Hematopoietic multipotent progenitor cell (in vitro differentiated cells): Measurements from ENCODE around the gene OR51M1. TPM values are rescaled to one million over a fixed set of nuclear protein-coding genes. Genes with fewer than 3 reads are reported as not detected.
"Not testable (repeated sequence)": the region's sequence is repeated elsewhere in the genome, so short reads cannot be mapped to it uniquely, and the experiment has no call there.

Source experiments
- DNase-seq, 3 donors: peaks; one replicate each; pipeline ENCODE4 v3.0.0-alpha.2; 2011 to 2015; ENCODE audit warnings: low read depth in 2 of 3, low spot score in 2 of 3
- total RNA-seq: library from RNA; depleted of rRNA; stranded (reverse); fragments of >200 nt; gene quantifications from one replicate; pipeline ENCODE4 v1.2.3, GENCODE V29; 2012

Gene OR51M1
- total RNA-seq = not detected

- DNase-seq = no peak
Measured at GRCh38 chr11:5383576-5383975, at the start of gene OR51M1. Gene OR51M1, plus strand, starts transcription at chr11:5383812. Its CDS starts 5,587 bp downstream, at chr11:5389399.

- DNase-seq = no peak
Measured at GRCh38 chr11:5335170-5335569, 48.4 kb upstream of the OR51M1 start.

GRCh38 chr11:5336331-5336730 is 47.3 kb upstream of the OR51M1 start:
- DNase-seq = no peak

GRCh38 chr11:5337253-5337652 is 46.4 kb upstream of the OR51M1 start:
- DNase-seq = not testable (repeated sequence)

GRCh38 chr11:5339771-5340322 is 43.8 kb upstream of the OR51M1 start:
- DNase-seq = no peak

- no peak for DNase-seq
Measured at GRCh38 chr11:5343474-5344335, 39.9 kb upstream of the OR51M1 start, which contains the start of gene OR51B5. Gene OR51B5, minus strand, starts transcription at chr11:5343524. Its CDS starts 0 bp downstream, at chr11:5343524.

GRCh38 chr11:5345831-5346230 is 37.8 kb upstream of the OR51M1 start:
- no peak for DNase-seq

- no peak for DNase-seq
Measured at GRCh38 chr11:5348551-5349194, 34.9 kb upstream of the OR51M1 start.

- no peak for DNase-seq
Measured at GRCh38 chr11:5349550-5349949, 34.1 kb upstream of the OR51M1 start.

- DNase-seq = no peak
Measured at GRCh38 chr11:5351208-5351607, 32.4 kb upstream of the OR51M1 start, which contains the start of gene OR51B6. Gene OR51B6, plus strand, starts transcription at chr11:5351508. Its CDS starts 0 bp downstream, at chr11:5351508.

GRCh38 chr11:5356031-5356430 is 27.6 kb upstream of the OR51M1 start:
- DNase-seq = not testable (repeated sequence)

- no peak for DNase-seq
Measured at GRCh38 chr11:5362017-5362625, 21.5 kb upstream of the OR51M1 start.

GRCh38 chr11:5363679-5364078 is 19.9 kb upstream of the OR51M1 start:
- DNase-seq = no peak

- DNase-seq = no peak
Measured at GRCh38 chr11:5364214-5364613, 19.4 kb upstream of the OR51M1 start.

GRCh38 chr11:5366365-5366764 is 17.2 kb upstream of the OR51M1 start:
- DNase-seq = not testable (repeated sequence)

GRCh38 chr11:5366856-5367255 is 16.8 kb upstream of the OR51M1 start:
- DNase-seq = no peak

GRCh38 chr11:5367448-5368074 is 16.1 kb upstream of the OR51M1 start:
- no peak for DNase-seq

GRCh38 chr11:5368502-5369043 is 15.0 kb upstream of the OR51M1 start:
- no peak for DNase-seq

- DNase-seq = peak in 2 of 3 donors; percentile 8 to 45
Measured at GRCh38 chr11:5369789-5370188, 13.8 kb upstream of the OR51M1 start.

- peak in 2 of 3 donors; percentile 35 to 62 for DNase-seq
Measured at GRCh38 chr11:5380740-5381342, 2.8 kb upstream of the OR51M1 start.
